GM21367 (cell line): ENCODE results near the gene S100A8.
"Not testable (repeated sequence)": the region's sequence is repeated elsewhere in the genome, so short reads cannot be mapped to it uniquely, and the experiment has no call there.

Source experiments
- ATAC-seq: cut with Tn5 transposase; IDR thresholded peaks from one replicate; pipeline ENCODE4 v1.9.1; 2021; ENCODE audit not compliant: unreplicated experiment

The S100A8 gene

GRCh38 chr1:153417136-153417888 lies 26.4 kb upstream of the S100A8 start:
- no peak for ATAC-seq

- ATAC-seq: no peak
These were observed 25.1 kb upstream of the S100A8 start, which contains the start of gene S100A7A for GRCh38 chr1:153415850-153416570. Gene S100A7A (plus strand): TSS chr1:153416520. CDS start chr1:153418083, 1,563 bp downstream.

GRCh38 chr1:153413961-153414360 lies 23.1 kb upstream of the S100A8 start:
- ATAC-seq: not testable (repeated sequence)

GRCh38 chr1:153407274-153407673 lies 16.4 kb upstream of the S100A8 start:
- not testable (repeated sequence) for ATAC-seq

GRCh38 chr1:153405825-153406599 lies 15.1 kb upstream of the S100A8 start:
- ATAC-seq: not testable (repeated sequence)

- no peak for ATAC-seq
These were observed 13.9 kb upstream of the S100A8 start for GRCh38 chr1:153404768-153405167.

- no peak for ATAC-seq
These were observed 13.3 kb upstream of the S100A8 start for GRCh38 chr1:153404086-153404635.

- ATAC-seq: no peak
These were observed 12.7 kb upstream of the S100A8 start for GRCh38 chr1:153403421-153404085.

GRCh38 chr1:153402226-153402625 lies 11.4 kb upstream of the S100A8 start:
- no peak for ATAC-seq

- ATAC-seq: no peak
These were observed 10.6 kb upstream of the S100A8 start for GRCh38 chr1:153401461-153401860.

GRCh38 chr1:153400244-153400643 lies 9.4 kb upstream of the S100A8 start:
- no peak for ATAC-seq

GRCh38 chr1:153399401-153400055 lies 8.7 kb upstream of the S100A8 start:
- ATAC-seq: no peak

GRCh38 chr1:153397924-153398651 lies 7.2 kb upstream of the S100A8 start:
- no peak for ATAC-seq

- ATAC-seq: no peak
These were observed 6.4 kb upstream of the S100A8 start for GRCh38 chr1:153397051-153397923.

GRCh38 chr1:153396461-153396860 lies 5.6 kb upstream of the S100A8 start:
- ATAC-seq: no peak

- no peak for ATAC-seq
These were observed 4.9 kb upstream of the S100A8 start for GRCh38 chr1:153395776-153396175.

- ATAC-seq: no peak
These were observed 4.3 kb upstream of the S100A8 start for GRCh38 chr1:153395136-153395685.

GRCh38 chr1:153394391-153394790 lies 3.5 kb upstream of the S100A8 start:
- no peak for ATAC-seq
